Neural cell (in vitro differentiated cells): ENCODE data around the gene PSMD11. TPM values are rescaled to one million over a fixed set of nuclear protein-coding genes. Genes with fewer than 3 reads are reported as not detected.

Experiments
- H2AFZ ChIP-seq: fragments of 200-600, 300-800 bp; sonication (generic), shearing (Covaris generic); 2 replicates; pipeline ENCODE4 v1.6.0; 2014; ENCODE audit warnings: low read depth, mild to moderate bottlenecking, antibody characterized with exemption, low read length, moderate library complexity
- H3F3A ChIP-seq: fragments of 200-600 bp; shearing (Covaris generic); 2 replicates; pipeline ENCODE4 v1.6.1; 2016; ENCODE audit warnings: mild to moderate bottlenecking, moderate library complexity, mixed read lengths, antibody characterized with exemption, low read length; ENCODE audit not compliant: insufficient read depth, poor library complexity, severe bottlenecking
- H3K27ac ChIP-seq: fragments of 200-600, 300-800 bp; sonication (generic), shearing (Covaris generic); 2 replicates; pipeline ENCODE4 v1.5.1; 2014; ENCODE audit warnings: mild to moderate bottlenecking, low read length, moderate library complexity
- H3K27me3 ChIP-seq: fragments of 300-800, 200-600 bp; sonication (generic), shearing (Covaris generic); 2 replicates; pipeline ENCODE4 v1.6.0; 2014; ENCODE audit warnings: mild to moderate bottlenecking, low read depth, low read length, moderate library complexity; ENCODE audit not compliant: insufficient read depth
- H3K36me3 ChIP-seq: fragments of 300-800, 200-600 bp; sonication (generic), shearing (Covaris generic); 2 replicates; pipeline ENCODE4 v1.5.1; 2014; ENCODE audit warnings: mild to moderate bottlenecking, antibody characterized with exemption, low read length, moderate library complexity; ENCODE audit not compliant: insufficient read depth
- H3K4me2 ChIP-seq: fragments of 300-800, 200-600 bp; sonication (generic), shearing (Covaris generic); 2 replicates; pipeline ENCODE4 v1.6.0; 2014; ENCODE audit warnings: mild to moderate bottlenecking, low read length
- H3K4me3 ChIP-seq: fragments of 300-800, 200-600 bp; sonication (generic), shearing (Covaris generic); 2 replicates; pipeline ENCODE4 v1.5.1; 2014; ENCODE audit warnings: mild to moderate bottlenecking, low read length, moderate library complexity
- H3K79me2 ChIP-seq: fragments of 200-600 bp; shearing (Covaris generic); replicated peaks from 2 replicates; pipeline ENCODE4 v1.6.0; 2014; ENCODE audit warnings: mild to moderate bottlenecking, low read length, moderate library complexity; ENCODE audit not compliant: insufficient read depth
- H3K9ac ChIP-seq: fragments of 300-800, 200-600 bp; sonication (generic), shearing (Covaris generic); 2 replicates; pipeline ENCODE4 v1.6.1; 2016; ENCODE audit warnings: mild to moderate bottlenecking, low read length, mixed read lengths
- H3K9me2 ChIP-seq: fragments of 200-600 bp; shearing (Covaris generic); 2 replicates; pipeline ENCODE4 v1.6.1; 2016; ENCODE audit warnings: mild to moderate bottlenecking, low read length, mixed read lengths; ENCODE audit not compliant: insufficient read depth
- H3K9me3 ChIP-seq: fragments of 200-600, 300-800 bp; sonication (generic), shearing (Covaris generic); 2 replicates; pipeline ENCODE4 v1.6.1; 2016; ENCODE audit warnings: mild to moderate bottlenecking, mixed run types, low read length, moderate library complexity, mixed read lengths
- H4K20me1 ChIP-seq: fragments of 200-600 bp; shearing (Covaris generic); 2 replicates; pipeline ENCODE4 v1.6.1; 2016; ENCODE audit warnings: mild to moderate bottlenecking, mixed run types; ENCODE audit not compliant: insufficient read depth
- CTCF ChIP-seq: fragments of 450-650 bp; IDR thresholded peaks from 2 replicates; pipeline ENCODE4 v1.5.1; 2014; ENCODE audit warnings: antibody characterized with exemption, mild to moderate bottlenecking, moderate library complexity; ENCODE audit not compliant: poor library complexity, severe bottlenecking
- POLR2AphosphoS5 ChIP-seq: IDR thresholded peaks from 2 replicates; pipeline ENCODE4 v1.6.1; 2012
- RAD21 ChIP-seq: fragments of 450-650 bp; conservative IDR thresholded peaks from 2 replicates; pipeline ENCODE4 v1.6.1; 2014; ENCODE audit warnings: antibody characterized with exemption, mild to moderate bottlenecking, moderate library complexity
- REST ChIP-seq: IDR thresholded peaks from 2 replicates; pipeline ENCODE4 v1.6.1; 2012; ENCODE audit warnings: borderline replicate concordance
- SMC3 ChIP-seq: fragments of 450-650 bp; conservative IDR thresholded peaks from 2 replicates; pipeline ENCODE4 v1.6.1; 2014; ENCODE audit warnings: antibody characterized with exemption, mild to moderate bottlenecking, moderate library complexity; ENCODE audit not compliant: poor library complexity
- TAF1 ChIP-seq: IDR thresholded peaks from 2 replicates; pipeline ENCODE4 v1.6.1; 2012; ENCODE audit warnings: low read depth
- polyA plus RNA-seq: library from polyadenylated mRNA; depleted of rRNA; stranded (reverse); fragments of >200 nt; gene quantifications from 2 replicates; pipeline ENCODE4 v1.2.3, GENCODE V29; 2014

The PSMD11 gene
- polyA plus RNA-seq, 1 donor from 2014 or later: 43.9 TPM

DNA sequence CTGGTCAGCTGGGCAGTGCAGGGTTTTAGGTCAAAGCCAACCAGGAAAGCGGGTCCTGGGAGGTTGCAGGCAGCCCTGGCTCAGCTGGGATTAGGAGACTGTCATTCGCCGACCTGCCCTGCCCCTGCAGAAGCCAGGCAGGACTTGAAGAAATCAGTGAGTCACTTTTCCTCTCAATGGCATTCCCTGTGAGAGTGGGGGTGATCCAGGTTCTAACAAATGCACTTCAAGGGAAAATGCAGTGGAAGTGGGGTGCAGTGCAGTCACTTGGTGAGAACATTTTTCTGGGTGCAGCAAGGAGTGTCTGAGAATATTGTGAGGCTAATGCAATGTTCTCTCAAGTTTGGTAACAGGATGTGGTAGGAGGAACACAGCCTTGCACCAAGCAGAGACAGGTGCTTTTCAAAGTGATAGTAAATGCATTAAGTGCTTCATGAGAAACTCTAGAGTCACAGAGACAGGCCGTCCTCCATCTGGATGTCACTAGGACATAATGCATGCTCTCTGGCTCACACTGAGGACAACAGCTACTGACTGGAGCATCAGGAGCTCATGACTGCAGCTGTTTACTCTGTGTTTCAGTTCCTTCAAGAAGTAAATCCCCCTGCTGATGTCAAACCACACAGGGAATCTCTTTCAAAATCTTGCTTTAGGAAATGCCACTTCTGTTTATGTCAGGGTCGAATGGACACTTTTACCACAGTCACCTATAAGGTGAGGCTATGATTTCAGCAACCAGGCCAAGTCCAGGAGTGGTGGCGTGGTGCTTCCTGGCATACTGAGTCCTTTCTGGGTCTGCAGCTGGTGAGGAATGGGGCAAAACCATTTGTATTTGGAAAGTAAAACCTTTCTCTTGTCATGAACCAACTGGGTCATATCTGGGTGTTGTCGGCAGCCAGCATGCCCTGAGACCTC is 59.2 kb downstream of the PSMD11 start:
- H3K36me3 ChIP-seq: no peaks in the 10 kb centered on the region
- H3K27ac ChIP-seq: no peak overlapping the region

GRCh38 chr17:32504166-32504990 is 60.1 kb downstream of the PSMD11 start:
- Histone ChIP-seq H3K27ac (no peak overlapping the region), H2AFZ (no peak overlapping the region), H3K9ac (peak overlapping the region; percentile 1)

More for the DNA sequence above, 59.2 kb downstream of the PSMD11 start:
- H3K79me2 ChIP-seq: no peaks in the 10 kb centered on the region
- H3F3A ChIP-seq: no peaks in the 10 kb centered on the region
- no peak overlapping the region for H3K4me2 ChIP-seq
- H3K27me3 ChIP-seq: no peaks in the 10 kb centered on the region
- H3K4me3 ChIP-seq: no peak overlapping the region
- H3K9me3 ChIP-seq: peaks cover 3% of the 10 kb centered on the region
- H3K9ac ChIP-seq: peak overlapping the region; percentile 1
- TF ChIP-seq TAF1 (no peak), REST (no peak)
- H3K9me2 ChIP-seq: no peaks in the 10 kb centered on the region
- no peak overlapping the region for H2AFZ ChIP-seq
- no peaks in the 10 kb centered on the region for H4K20me1 ChIP-seq

More at GRCh38 chr17:32504166-32504990, 60.1 kb downstream of the PSMD11 start:
- Histone ChIP-seq H4K20me1 (no peaks in the 10 kb centered on the region), H3K36me3 (no peaks in the 10 kb centered on the region), H3K79me2 (no peaks in the 10 kb centered on the region), H3K27me3 (no peaks in the 10 kb centered on the region), H3K9me3 (peaks cover 3% of the 10 kb centered on the region), H3K9me2 (no peaks in the 10 kb centered on the region), H3F3A (no peaks in the 10 kb centered on the region), H3K4me2 (no peak overlapping the region), H3K4me3 (no peak overlapping the region)
- TF ChIP-seq REST (no peak), POLR2AphosphoS5 (no peak), RAD21 (no peak), CTCF (no peak), SMC3 (no peak), TAF1 (no peak)
